HepG2 (cell line): ENCODE results near the gene ABL2. TPM values are rescaled to one million over a fixed set of nuclear protein-coding genes. Genes with fewer than 3 reads are reported as not detected.

Experiments
- AHR ChIP-seq: IDR thresholded peaks from 2 replicates; pipeline ENCODE4 v1.6.1; 2018; ENCODE audit warnings: missing genetic modification reagents, missing compliant biosample characterization
- ARHGAP35 ChIP-seq: sonication (generic); formaldehyde crosslinking; IDR thresholded peaks from 2 replicates; pipeline ENCODE4 v1.9.0; 2022; ENCODE audit warnings: mild to moderate bottlenecking, inconsistent platforms, moderate library complexity, missing genetic modification reagents, borderline replicate concordance
- BCL3 ChIP-seq: sonication (generic); formaldehyde crosslinking; IDR thresholded peaks from 2 replicates; pipeline ENCODE4 v1.5.1; 2020; ENCODE audit warnings: mild to moderate bottlenecking, missing genetic modification reagents, moderate library complexity
- BRF2 ChIP-seq: sonication (generic); formaldehyde crosslinking; IDR thresholded peaks from 2 replicates; pipeline ENCODE4 v1.8.1; 2022; ENCODE audit warnings: mild to moderate bottlenecking, missing genetic modification reagents
- CREB1 ChIP-seq, 2 experiments: fragments of 450-650 bp in 1 of 2; IDR thresholded peaks; 2 replicates each; pipeline ENCODE4 v1.6.1; 2016 to 2017; ENCODE audit warnings: control low read depth in 1 of 2, mild to moderate bottlenecking in 1 of 2, missing compliant biosample characterization in 1 of 2, missing genetic modification characterization in 1 of 2
- NFIC ChIP-seq: IDR thresholded peaks from 2 replicates; pipeline ENCODE4 v1.6.1; 2012; ENCODE audit warnings: mild to moderate bottlenecking, low read length, inconsistent platforms
- RBM39 ChIP-seq: fragments of 200-400 bp; formaldehyde crosslinking; IDR thresholded peaks from one replicate; pipeline ENCODE4 v1.6.1; 2018; ENCODE audit warnings: antibody characterized with exemption, mild to moderate bottlenecking, low read depth, low read length; ENCODE audit not compliant: poor library complexity, severe bottlenecking
- RNF2 ChIP-seq: fragments of 450-650 bp; conservative IDR thresholded peaks from 2 replicates; pipeline ENCODE4 v1.6.1; 2016; ENCODE audit warnings: low read depth
- TAF1 ChIP-seq: sonication (generic); formaldehyde crosslinking; IDR thresholded peaks from 2 replicates; pipeline ENCODE4 v1.4.0; 2020; ENCODE audit warnings: missing genetic modification reagents
- TARDBP ChIP-seq: sonication (generic); formaldehyde crosslinking; IDR thresholded peaks from 2 replicates; pipeline ENCODE4 v1.8.0; 2022; ENCODE audit warnings: mild to moderate bottlenecking, missing genetic modification reagents
- ZNF160 ChIP-seq: sonication (generic); formaldehyde crosslinking; IDR thresholded peaks from 2 replicates; pipeline ENCODE4 v1.8.0; 2022; ENCODE audit warnings: mild to moderate bottlenecking, inconsistent platforms, missing genetic modification reagents
- ZNF235 ChIP-seq: sonication (generic); formaldehyde crosslinking; IDR thresholded peaks from 2 replicates; pipeline ENCODE4 v1.8.1; 2023; ENCODE audit warnings: mild to moderate bottlenecking, missing genetic modification reagents, borderline replicate concordance
- ZNF333 ChIP-seq: sonication (generic); formaldehyde crosslinking; IDR thresholded peaks from 2 replicates; pipeline ENCODE4 v1.4.0; 2020; ENCODE audit warnings: mild to moderate bottlenecking, missing genetic modification reagents, borderline replicate concordance
- ZNF33A ChIP-seq: sonication (generic); formaldehyde crosslinking; IDR thresholded peaks from 2 replicates; pipeline ENCODE4 v1.5.1; 2020; ENCODE audit warnings: missing genetic modification reagents, mild to moderate bottlenecking, moderate library complexity, borderline replicate concordance
- ZNF432 ChIP-seq: sonication (generic); formaldehyde crosslinking; IDR thresholded peaks from 2 replicates; pipeline ENCODE4 v1.5.0; 2020; ENCODE audit warnings: missing genetic modification reagents, mild to moderate bottlenecking, borderline replicate concordance
- ZNF614 ChIP-seq: IDR thresholded peaks from 2 replicates; pipeline ENCODE4 v1.6.1; 2018; ENCODE audit warnings: missing biosample characterization, missing genetic modification reagents, inconsistent platforms, borderline replicate concordance
- ZNF816 ChIP-seq: sonication (generic); formaldehyde crosslinking; IDR thresholded peaks from 2 replicates; pipeline ENCODE4 v1.8.0; 2022; ENCODE audit warnings: missing genetic modification reagents, mild to moderate bottlenecking, borderline replicate concordance
- ZSCAN21 ChIP-seq: sonication (generic); formaldehyde crosslinking; IDR thresholded peaks from 2 replicates; pipeline ENCODE4 v1.8.0; 2022; ENCODE audit warnings: mild to moderate bottlenecking, missing genetic modification reagents, moderate library complexity, borderline replicate concordance
- polyA plus RNA-seq, 8 experiments: library from polyadenylated mRNA; depleted of rRNA in 3 of 8; stranded (reverse) in 7 of 8; unstranded in 1 of 8; fragments of >200 nt; fragmentation: Illumina TruSeq in 4 of 8; extraction: Trizol in 4 of 8; gene quantifications; 2 replicates each; pipeline versions ENCODE4 v1.2.1 to v1.2.3, GENCODE V29; 2011 to 2016; ENCODE audit warnings: low read depth in 4 of 8, missing spikeins in 1 of 8, mixed read lengths in 1 of 8; ENCODE audit not compliant: insufficient read depth in 1 of 8
- total RNA-seq, 5 experiments: library from RNA; depleted of rRNA; stranded (reverse); fragments of >200 nt; fragmentation: Illumina TruSeq; extraction: Trizol; gene quantifications; 2 replicates each; pipeline ENCODE4 v1.2.3, GENCODE V29; 2016; ENCODE audit warnings: low read depth in 1 of 5
- TF ChIP-seq, protein P1 (sequence below): sonication (generic); formaldehyde crosslinking; IDR thresholded peaks from 2 replicates; pipeline ENCODE4 v1.4.0; 2020; ENCODE audit warnings: mild to moderate bottlenecking, low read depth, missing genetic modification reagents
- TF ChIP-seq, protein P2 (sequence below): sonication (generic); formaldehyde crosslinking; IDR thresholded peaks from 2 replicates; pipeline ENCODE4 v1.8.0; 2022; ENCODE audit warnings: mild to moderate bottlenecking, missing genetic modification reagents, borderline replicate concordance
- TF ChIP-seq, protein P3 (sequence below): sonication (generic); formaldehyde crosslinking; IDR thresholded peaks from 2 replicates; pipeline ENCODE4 v1.5.0; 2020; ENCODE audit warnings: missing genetic modification reagents

Gene ABL2
- total and polyA plus RNA-seq, 2 of the 13 experiments (the other 11 are each of a cell fraction or from before 2014, with no cell fraction given) = 5.8 to 6.0 TPM

GRCh38 chr1:179081687-179082332, 147.7 kb downstream of the ABL2 start, which contains the start of gene TOR3A (continued):
- 0 out of 2 replicates have a peak, but pooled peaks have one; percentile 49 for TF ChIP-seq ZNF235 (CRISPR knock-in tag)
- TF ChIP-seq, protein P1, sequence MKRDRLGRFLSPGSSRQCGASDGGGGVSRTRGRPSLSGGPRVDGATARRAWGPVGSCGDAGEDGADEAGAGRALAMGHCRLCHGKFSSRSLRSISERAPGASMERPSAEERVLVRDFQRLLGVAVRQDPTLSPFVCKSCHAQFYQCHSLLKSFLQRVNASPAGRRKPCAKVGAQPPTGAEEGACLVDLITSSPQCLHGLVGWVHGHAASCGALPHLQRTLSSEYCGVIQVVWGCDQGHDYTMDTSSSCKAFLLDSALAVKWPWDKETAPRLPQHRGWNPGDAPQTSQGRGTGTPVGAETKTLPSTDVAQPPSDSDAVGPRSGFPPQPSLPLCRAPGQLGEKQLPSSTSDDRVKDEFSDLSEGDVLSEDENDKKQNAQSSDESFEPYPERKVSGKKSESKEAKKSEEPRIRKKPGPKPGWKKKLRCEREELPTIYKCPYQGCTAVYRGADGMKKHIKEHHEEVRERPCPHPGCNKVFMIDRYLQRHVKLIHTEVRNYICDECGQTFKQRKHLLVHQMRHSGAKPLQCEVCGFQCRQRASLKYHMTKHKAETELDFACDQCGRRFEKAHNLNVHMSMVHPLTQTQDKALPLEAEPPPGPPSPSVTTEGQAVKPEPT = peak; percentile 97
- TF ChIP-seq ZNF333 (CRISPR knock-in tag) = peak; percentile 63; the same call in 1 of the 2 replicates
- TF ChIP-seq ARHGAP35 (CRISPR knock-in tag) = peak; percentile 91; the same call in 1 of the 2 replicates
- TF ChIP-seq NFIC = no peak
- TF ChIP-seq, protein P2, sequence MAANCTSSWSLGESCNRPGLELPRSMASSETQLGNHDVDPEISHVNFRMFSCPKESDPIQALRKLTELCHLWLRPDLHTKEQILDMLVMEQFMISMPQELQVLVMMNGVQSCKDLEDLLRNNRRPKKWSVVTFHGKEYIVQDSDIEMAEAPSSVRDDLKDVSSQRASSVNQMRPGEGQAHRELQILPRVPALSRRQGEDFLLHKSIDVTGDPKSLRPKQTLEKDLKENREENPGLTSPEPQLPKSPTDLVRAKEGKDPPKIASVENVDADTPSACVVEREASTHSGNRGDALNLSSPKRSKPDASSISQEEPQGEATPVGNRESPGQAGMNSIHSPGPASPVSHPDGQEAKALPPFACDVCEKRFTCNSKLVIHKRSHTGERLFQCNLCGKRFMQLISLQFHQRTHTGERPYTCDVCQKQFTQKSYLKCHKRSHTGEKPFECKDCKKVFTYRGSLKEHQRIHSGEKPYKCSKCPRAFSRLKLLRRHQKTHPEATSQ (CRISPR knock-in tag) = no peak
- TF ChIP-seq RBM39 = no peak
- TF ChIP-seq, protein P3, sequence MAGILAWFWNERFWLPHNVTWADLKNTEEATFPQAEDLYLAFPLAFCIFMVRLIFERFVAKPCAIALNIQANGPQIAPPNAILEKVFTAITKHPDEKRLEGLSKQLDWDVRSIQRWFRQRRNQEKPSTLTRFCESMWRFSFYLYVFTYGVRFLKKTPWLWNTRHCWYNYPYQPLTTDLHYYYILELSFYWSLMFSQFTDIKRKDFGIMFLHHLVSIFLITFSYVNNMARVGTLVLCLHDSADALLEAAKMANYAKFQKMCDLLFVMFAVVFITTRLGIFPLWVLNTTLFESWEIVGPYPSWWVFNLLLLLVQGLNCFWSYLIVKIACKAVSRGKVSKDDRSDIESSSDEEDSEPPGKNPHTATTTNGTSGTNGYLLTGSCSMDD (CRISPR knock-in tag) = no peak
- TF ChIP-seq BCL3 (CRISPR knock-in tag) = no peak
- TF ChIP-seq TAF1 = peak; percentile 82
- no peak for TF ChIP-seq RNF2
- TF ChIP-seq AHR = 0 out of 2 replicates have a peak, but pooled peaks have one; percentile 45
- TF ChIP-seq ZNF33A (CRISPR knock-in tag) = no peak
- no peak for TF ChIP-seq CREB1 (IDR thresholded peaks at IDR 0.05)
- no peak for TF ChIP-seq CREB1 (CRISPR knock-in tag; IDR thresholded peaks at IDR 0.05)
- TF ChIP-seq TARDBP (CRISPR knock-in tag) = no peak; the same call in 1 of the 2 replicates
- no peak; the same call in 1 of the 2 replicates for TF ChIP-seq ZSCAN21 (CRISPR knock-in tag)
- TF ChIP-seq ZNF432 = no peak
- 0 out of 2 replicates have a peak, but pooled peaks have one; percentile 24 for TF ChIP-seq BRF2
- TF ChIP-seq ZNF160 (CRISPR knock-in tag) = peak; percentile 84
- TF ChIP-seq ZNF816 = 0 out of 2 replicates have a peak, but pooled peaks have one; percentile 82
- peak; percentile 27; the same call in 1 of the 2 replicates for TF ChIP-seq ZNF614
